PC-9 (cell line): ENCODE measurements around the gene TBC1D22A. TPM values are rescaled to one million over a fixed set of nuclear protein-coding genes. Genes with fewer than 3 reads are reported as not detected.

Source experiments
- BruUV-seq: library from RNA; stranded (reverse); fragments of 400-500 nt; replicated peaks from 2 replicates; lab custom pipeline; 2021; lab: Mats Ljungman, UMichigan
- CTCF ChIA-PET: fragments of 300-600 bp; sonication (Branson Sonifier 250); formaldehyde crosslinking; loops from one replicate; lab custom pipeline; 2022; ENCODE audit warnings: antibody characterized with exemption; lab: Charles Lee
- POLR2A ChIA-PET: fragments of 300-600 bp; sonication (Branson Sonifier 250); formaldehyde crosslinking; loops from one replicate; lab custom pipeline; 2022; ENCODE audit warnings: antibody characterized with exemption; ENCODE audit not compliant: unreplicated experiment; lab: Charles Lee
- DNase-seq, 2 experiments: peaks; one replicate each; pipeline versions ENCODE4 v3.0.0 to v3.0.0-alpha.2; 2015 to 2022; ENCODE audit warnings: mixed read lengths in 1 of 2
- H2AFZ ChIP-seq: fragments of 200-600 bp; sonication (generic); 2 replicates; pipeline ENCODE4 v1.8.1; 2017; ENCODE audit warnings: antibody characterized with exemption
- H3F3A ChIP-seq: fragments of 200-600 bp; sonication (generic); 2 replicates; pipeline ENCODE4 v1.8.1; 2017; ENCODE audit warnings: antibody characterized with exemption, mild to moderate bottlenecking, low read depth; ENCODE audit not compliant: insufficient read depth
- H3K27ac ChIP-seq: fragments of 200-600 bp; sonication (generic); 2 replicates; pipeline ENCODE4 v1.6.1; 2016; ENCODE audit warnings: mixed run types
- H3K27me3 ChIP-seq: fragments of 200-600 bp; sonication (generic); 2 replicates; pipeline ENCODE4 v1.6.1; 2016; ENCODE audit warnings: low read depth, mixed run types; ENCODE audit not compliant: insufficient read depth
- H3K36me3 ChIP-seq: fragments of 200-600 bp; sonication (generic); 2 replicates; pipeline ENCODE4 v1.6.1; 2016; ENCODE audit warnings: low read depth, mixed run types
- H3K4me1 ChIP-seq: fragments of 200-600 bp; sonication (generic); replicated peaks from 2 replicates; pipeline ENCODE4 v1.6.1; 2016; ENCODE audit warnings: mixed run types; ENCODE audit not compliant: insufficient read depth
- H3K4me2 ChIP-seq: fragments of 200-600 bp; sonication (generic); 2 replicates; pipeline ENCODE4 v1.6.1; 2017; ENCODE audit warnings: mixed run types
- H3K4me3 ChIP-seq: fragments of 200-600 bp; sonication (generic); 2 replicates; pipeline ENCODE4 v1.6.1; 2016; ENCODE audit warnings: mixed run types
- H3K79me2 ChIP-seq: fragments of 200-600 bp; sonication (generic); 2 replicates; pipeline ENCODE4 v1.6.1; 2017; ENCODE audit warnings: low read depth, mixed run types
- H3K9me2 ChIP-seq: fragments of 200-600 bp; sonication (generic); 2 replicates; pipeline ENCODE4 v1.8.1; 2017; ENCODE audit warnings: mild to moderate bottlenecking; ENCODE audit not compliant: insufficient read depth
- H3K9me3 ChIP-seq: fragments of 200-600 bp; sonication (generic); 2 replicates; pipeline ENCODE4 v1.8.1; 2016; ENCODE audit warnings: low read depth; ENCODE audit not compliant: insufficient read depth
- H4K20me1 ChIP-seq: fragments of 200-600 bp; sonication (generic); 2 replicates; pipeline ENCODE4 v1.8.1; 2017; ENCODE audit not compliant: insufficient read depth
- CTCF ChIP-seq: fragments of 200-600 bp; sonication (generic); conservative IDR thresholded peaks from 2 replicates; pipeline ENCODE4 v1.6.1; 2017; ENCODE audit warnings: mixed run types, antibody characterized with exemption, mild to moderate bottlenecking, moderate library complexity
- EZH2 ChIP-seq: fragments of 200-600 bp; sonication (generic); IDR thresholded peaks from 2 replicates; pipeline ENCODE4 v1.8.0; 2017; ENCODE audit warnings: antibody characterized with exemption, low read depth
- intact Hi-C: fragments of 100-400 bp; cut with micrococcal nuclease; formaldehyde crosslinking; loops from one replicate; pipeline ENCODE4 v1.10.0; 2022; ENCODE audit not compliant: unreplicated experiment
- total RNA-seq: library from RNA; stranded (reverse); gene quantifications from 2 replicates; pipeline ENCODE4 v1.2.3, GENCODE V29; 2021

The TBC1D22A gene
- total RNA-seq, 1 experiment from 2014 or later: 40.3 TPM

- H3K27ac ChIP-seq: no peak overlapping the region
- no peaks in the 10 kb centered on the region for H3K4me1 ChIP-seq
- no peaks in the 10 kb centered on the region for H3K27me3 ChIP-seq
- no TSS peak for BruUV-seq
- no peak for DNase-seq
- intact Hi-C loops: no loop called here
- H3K9me2 ChIP-seq: no peaks in the 10 kb centered on the region
- no peak overlapping the region for H2AFZ ChIP-seq
- H3K36me3 ChIP-seq: no peaks in the 10 kb centered on the region
- no peak overlapping the region for H3K4me2 ChIP-seq
- H4K20me1 ChIP-seq: no peaks in the 10 kb centered on the region
- no peaks in the 10 kb centered on the region for H3F3A ChIP-seq
- no peak overlapping the region for H3K4me3 ChIP-seq
- no peaks in the 10 kb centered on the region for H3K79me2 ChIP-seq
- ChIA-PET CTCF (no interaction called here), POLR2A (no interaction called here)
- peaks cover under 1% of the 10 kb centered on the region; the same call in 1 of the 2 replicates for H3K9me3 ChIP-seq
- no peak for TF ChIP-seq CTCF
- no peak for TF ChIP-seq EZH2
Observed at GRCh38 chr22:47112994-47113852, 350.8 kb downstream of the TBC1D22A start.

DNA sequence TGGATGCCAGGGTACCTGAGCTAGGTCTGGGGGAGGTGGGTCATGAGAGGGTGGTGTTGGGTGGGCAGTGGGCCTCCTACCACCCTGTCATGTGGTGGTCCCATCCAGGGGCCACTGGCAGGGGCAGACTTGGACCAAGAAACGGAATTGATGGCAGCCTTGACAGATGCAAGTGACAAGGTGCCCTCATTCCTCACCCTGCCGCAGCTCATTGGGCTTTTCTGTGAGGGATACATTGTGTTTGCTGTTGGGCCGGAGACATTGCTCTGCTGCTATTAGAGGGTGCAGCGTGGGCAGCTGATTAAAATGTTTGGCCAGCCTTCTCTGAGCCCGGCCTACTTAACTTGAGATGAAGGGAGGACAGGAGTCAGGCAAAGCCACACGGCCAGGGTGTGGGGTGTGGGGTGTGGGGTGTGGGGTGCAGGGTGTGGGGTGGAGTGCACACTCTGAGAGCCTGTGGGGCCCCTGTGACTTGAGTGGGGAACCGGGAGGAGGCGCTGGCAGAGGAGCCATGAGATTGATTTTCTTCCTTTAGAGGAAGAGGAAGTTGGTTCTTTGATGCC lies 351.5 kb downstream of the TBC1D22A start:
- H2AFZ ChIP-seq: no peak overlapping the region
- H4K20me1 ChIP-seq: no peaks in the 10 kb centered on the region
- no peaks in the 10 kb centered on the region for H3K4me1 ChIP-seq
- no peaks in the 10 kb centered on the region for H3K79me2 ChIP-seq
- TF ChIP-seq EZH2: no peak
- TF ChIP-seq CTCF: no peak
- no peak overlapping the region for H3K4me2 ChIP-seq
- no peak for DNase-seq
- H3K9me2 ChIP-seq: no peaks in the 10 kb centered on the region
- H3F3A ChIP-seq: no peaks in the 10 kb centered on the region
- intact Hi-C loops: no loop called here
- H3K27ac ChIP-seq: no peak overlapping the region
- ChIA-PET POLR2A (no interaction called here), CTCF (no interaction called here)
- BruUV-seq: no TSS peak
- no peaks in the 10 kb centered on the region for H3K9me3 ChIP-seq
- no peak overlapping the region for H3K4me3 ChIP-seq
- no peaks in the 10 kb centered on the region for H3K27me3 ChIP-seq
- no peaks in the 10 kb centered on the region for H3K36me3 ChIP-seq

- H2AFZ ChIP-seq: no peak overlapping the region
- H3K27ac ChIP-seq: no peak overlapping the region
- TF ChIP-seq CTCF (no peak), EZH2 (no peak)
- H3K27me3 ChIP-seq: no peaks in the 10 kb centered on the region
- no peaks in the 10 kb centered on the region for H4K20me1 ChIP-seq
- H3K4me3 ChIP-seq: no peak overlapping the region
- H3K4me1 ChIP-seq: no peaks in the 10 kb centered on the region
- ChIA-PET POLR2A (no interaction called here), CTCF (no interaction called here)
- DNase-seq: no peak
- intact Hi-C loops: no loop called here
- no peaks in the 10 kb centered on the region for H3K79me2 ChIP-seq
- H3K4me2 ChIP-seq: no peak overlapping the region
- no peaks in the 10 kb centered on the region for H3F3A ChIP-seq
- no TSS peak for BruUV-seq
- no peaks in the 10 kb centered on the region for H3K9me2 ChIP-seq
- H3K9me3 ChIP-seq: no peaks in the 10 kb centered on the region
- no peaks in the 10 kb centered on the region for H3K36me3 ChIP-seq
Observed at GRCh38 chr22:47114813-47115517, 352.5 kb downstream of the TBC1D22A start.
